CD4-positive, alpha-beta T cell (primary cell): ENCODE results near the gene NAPG. TPM values are rescaled to one million over a fixed set of nuclear protein-coding genes. Genes with fewer than 3 reads are reported as not detected.

Source experiments
- ATAC-seq: fragments of 200-7000 bp; cut with Tn5 transposase; one replicate; pipeline ENCODE4 v1.10.0; 2022; ENCODE audit warnings: mild to moderate bottlenecking; ENCODE audit not compliant: poor library complexity
- CTCF ChIA-PET: fragments of 350-600 bp; sonication (Branson Sonifier 250); formaldehyde crosslinking; loops from one replicate; lab custom pipeline; 2021; ENCODE audit warnings: antibody characterized with exemption, inconsistent platforms; lab: Charles Lee
- POLR2A ChIA-PET: fragments of 350-600 bp; sonication (Branson Sonifier 250); formaldehyde crosslinking; loops from one replicate; lab custom pipeline; 2021; ENCODE audit warnings: antibody characterized with exemption, inconsistent platforms; lab: Charles Lee
- DNase-seq, 14 experiments: peaks; one replicate each; pipeline ENCODE4 v3.0.0-alpha.2; 2013 to 2020; ENCODE audit warnings: mixed read lengths in 2 of 14
- H3K27ac ChIP-seq, 2 donors: one replicate each; pipeline versions ENCODE4 v1.5.1 to v1.7.0; 2013; ENCODE audit warnings: low read length in 2 of 2, low read depth in 1 of 2, mild to moderate bottlenecking in 1 of 2
- H3K27me3 ChIP-seq, 2 experiments: 1 replicate in 1 of 2; 2 replicates in 1 of 2; pipeline versions ENCODE4 v1.6.1 to v1.7.0; 2013; ENCODE audit warnings: low read length in 2 of 2, control low read depth in 1 of 2, mild to moderate bottlenecking in 1 of 2, moderate library complexity in 1 of 2; ENCODE audit not compliant: insufficient read depth in 2 of 2, control insufficient read depth in 1 of 2
- H3K36me3 ChIP-seq: one replicate; pipeline ENCODE4 v1.6.1; 2013; ENCODE audit warnings: low read length, control low read depth; ENCODE audit not compliant: insufficient read depth
- H3K4me1 ChIP-seq: one replicate; pipeline ENCODE4 v1.6.1; 2013; ENCODE audit warnings: low read length, control low read depth; ENCODE audit not compliant: insufficient read depth
- H3K4me3 ChIP-seq: one replicate; pipeline ENCODE4 v1.5.1; 2013; ENCODE audit warnings: mild to moderate bottlenecking, low read length, moderate library complexity
- H3K9me3 ChIP-seq, 2 experiments: 1 replicate in 1 of 2; 2 replicates in 1 of 2; pipeline versions ENCODE4 v1.6.1 to v1.7.0; 2013; ENCODE audit warnings: low read length in 2 of 2, mild to moderate bottlenecking in 2 of 2, control low read depth in 1 of 2, moderate library complexity in 1 of 2; ENCODE audit not compliant: control insufficient read depth in 1 of 2, insufficient read depth in 1 of 2
- H3K27ac Mint-ChIP-seq: one replicate; pipeline ENCODE4 v1.8.0; 2020; ENCODE audit warnings: mixed read lengths
- H3K27me3 Mint-ChIP-seq: one replicate; pipeline ENCODE4 v1.8.0; 2021; ENCODE audit warnings: mixed read lengths
- H3K36me3 Mint-ChIP-seq: one replicate; pipeline ENCODE4 v1.8.0; 2021; ENCODE audit warnings: low read depth, mixed read lengths
- H3K4me1 Mint-ChIP-seq: one replicate; pipeline ENCODE4 v1.8.0; 2021; ENCODE audit warnings: low read depth, mixed read lengths
- H3K4me3 Mint-ChIP-seq: one replicate; pipeline ENCODE4 v1.8.0; 2020; ENCODE audit warnings: mild to moderate bottlenecking, mixed read lengths
- H3K9me3 Mint-ChIP-seq: one replicate; pipeline ENCODE4 v1.8.0; 2020; ENCODE audit warnings: mixed read lengths
- intact Hi-C, 2 experiments: fragments of 100-400 bp; cut with DNase I in 1 of 2; cut with micrococcal nuclease in 1 of 2; formaldehyde crosslinking; loops; one replicate each; pipeline versions ENCODE4 v1.15.1 to v1.9.0; 2023 to 2025; cut with DNase I, micrococcal nuclease
- total RNA-seq, 174 experiments: library from RNA in 2 of 174; stranded (reverse) in 2 of 174; gene quantifications; one replicate each; pipeline ENCODE4 v1.2.3 and lab custom pipeline; 2021 to 2026
- TF ChIP-seq, protein P1 (sequence below): fragments of 200-600 bp; IDR thresholded peaks from one replicate; pipeline ENCODE4 v1.8.0; 2022; ENCODE audit warnings: antibody characterized with exemption, mild to moderate bottlenecking

The NAPG gene
- total RNA-seq, 2 experiments from 2014 or later = 25.9 to 27.3 TPM

DNA sequence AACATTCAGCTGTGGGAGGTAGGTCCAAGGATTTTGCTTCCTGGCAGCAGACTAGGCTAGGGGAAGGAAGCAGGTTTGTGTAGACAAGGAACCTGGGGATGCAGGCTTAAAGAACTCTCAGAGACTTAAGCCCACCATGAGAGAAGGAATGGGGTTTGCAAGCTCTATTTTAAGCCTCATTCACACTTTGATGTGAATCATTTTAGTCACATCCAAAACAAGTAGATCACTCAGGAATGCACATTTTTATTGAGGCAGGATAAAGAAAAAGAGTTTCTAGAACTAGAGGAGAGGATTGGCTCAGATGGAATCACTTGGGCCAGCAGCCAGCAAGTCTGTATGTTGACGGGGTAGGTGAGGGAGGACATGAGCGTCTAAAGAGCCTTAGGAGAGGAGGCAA, 3.3 kb upstream of the NAPG start:
- ATAC-seq (no peak), DNase-seq (no peak)
- H3K4me3 Mint-ChIP-seq = no peak overlapping the region
- TF ChIP-seq, protein P1, sequence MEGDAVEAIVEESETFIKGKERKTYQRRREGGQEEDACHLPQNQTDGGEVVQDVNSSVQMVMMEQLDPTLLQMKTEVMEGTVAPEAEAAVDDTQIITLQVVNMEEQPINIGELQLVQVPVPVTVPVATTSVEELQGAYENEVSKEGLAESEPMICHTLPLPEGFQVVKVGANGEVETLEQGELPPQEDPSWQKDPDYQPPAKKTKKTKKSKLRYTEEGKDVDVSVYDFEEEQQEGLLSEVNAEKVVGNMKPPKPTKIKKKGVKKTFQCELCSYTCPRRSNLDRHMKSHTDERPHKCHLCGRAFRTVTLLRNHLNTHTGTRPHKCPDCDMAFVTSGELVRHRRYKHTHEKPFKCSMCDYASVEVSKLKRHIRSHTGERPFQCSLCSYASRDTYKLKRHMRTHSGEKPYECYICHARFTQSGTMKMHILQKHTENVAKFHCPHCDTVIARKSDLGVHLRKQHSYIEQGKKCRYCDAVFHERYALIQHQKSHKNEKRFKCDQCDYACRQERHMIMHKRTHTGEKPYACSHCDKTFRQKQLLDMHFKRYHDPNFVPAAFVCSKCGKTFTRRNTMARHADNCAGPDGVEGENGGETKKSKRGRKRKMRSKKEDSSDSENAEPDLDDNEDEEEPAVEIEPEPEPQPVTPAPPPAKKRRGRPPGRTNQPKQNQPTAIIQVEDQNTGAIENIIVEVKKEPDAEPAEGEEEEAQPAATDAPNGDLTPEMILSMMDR = no peak
- peaks cover 27% of the 10 kb centered on the region for H3K27me3 Mint-ChIP-seq
- no peak overlapping the region for H3K27ac ChIP-seq
- H3K36me3 ChIP-seq = no peaks in the 10 kb centered on the region
- H3K9me3 Mint-ChIP-seq = no peaks in the 10 kb centered on the region
- intact Hi-C loops = loop anchor here in 1 of 2 experiments (5.0 to 10.0 kb wide), 4 partner anchors 910 to 1408 kb away; partner anchors contain the start of genes PPP4R1 and RALBP1
- no peak overlapping the region for H3K4me3 ChIP-seq
- peaks cover 8% of the 10 kb centered on the region for H3K36me3 Mint-ChIP-seq
- H3K27ac Mint-ChIP-seq = no peak overlapping the region
- H3K27me3 ChIP-seq = peaks cover 11 to 17% of the 10 kb centered on the region in 2 experiments
- H3K9me3 ChIP-seq = no peaks in the 10 kb centered on the region
- H3K4me1 Mint-ChIP-seq = peaks cover 35% of the 10 kb centered on the region
- H3K4me1 ChIP-seq = peaks cover 26% of the 10 kb centered on the region
- POLR2A ChIA-PET = no interaction called here
- CTCF ChIA-PET = no interaction called here

DNA sequence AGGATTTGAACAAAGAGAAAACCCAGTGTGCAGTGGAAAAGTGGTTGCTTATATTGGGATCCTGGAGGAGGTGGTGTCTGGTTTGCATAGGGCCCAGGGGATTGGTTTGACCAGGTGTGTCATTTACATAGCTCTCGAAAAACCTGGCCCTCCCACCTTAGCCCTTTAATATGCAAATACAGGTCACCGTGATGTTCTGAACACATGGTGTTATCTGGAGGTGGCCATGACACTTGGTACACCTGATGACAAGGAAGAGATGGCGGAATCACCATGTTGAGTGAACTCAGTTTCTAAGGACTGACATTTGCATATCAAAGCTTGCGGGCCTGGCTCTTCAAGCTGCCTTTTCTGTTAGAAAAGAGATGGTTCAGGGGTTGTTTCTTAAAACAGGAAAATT, 2.3 kb upstream of the NAPG start:
- Mint-ChIP-seq H3K27me3 (peaks cover 18% of the 10 kb centered on the region), H3K9me3 (no peaks in the 10 kb centered on the region), H3K27ac (no peak overlapping the region), H3K4me3 (peak overlapping the region; percentile 42), H3K4me1 (peaks cover 43% of the 10 kb centered on the region), H3K36me3 (peaks cover 8% of the 10 kb centered on the region)
- DNase-seq (no peak), ATAC-seq (no peak)
- peaks cover 9 to 15% of the 10 kb centered on the region in 2 experiments for H3K27me3 ChIP-seq
- TF ChIP-seq, protein P1 = no peak
- no peaks in the 10 kb centered on the region for H3K9me3 ChIP-seq
- POLR2A ChIA-PET = no interaction called here
- CTCF ChIA-PET = no interaction called here
- no peak overlapping the region for H3K27ac ChIP-seq
- intact Hi-C loops = loop anchor here in 1 of 2 experiments (5.0 to 10.0 kb wide), 4 partner anchors 911 to 1409 kb away; partner anchors contain the start of genes PPP4R1 and RALBP1
- H3K36me3 ChIP-seq = no peaks in the 10 kb centered on the region
- no peak overlapping the region for H3K4me3 ChIP-seq
- peaks cover 36% of the 10 kb centered on the region for H3K4me1 ChIP-seq

DNA sequence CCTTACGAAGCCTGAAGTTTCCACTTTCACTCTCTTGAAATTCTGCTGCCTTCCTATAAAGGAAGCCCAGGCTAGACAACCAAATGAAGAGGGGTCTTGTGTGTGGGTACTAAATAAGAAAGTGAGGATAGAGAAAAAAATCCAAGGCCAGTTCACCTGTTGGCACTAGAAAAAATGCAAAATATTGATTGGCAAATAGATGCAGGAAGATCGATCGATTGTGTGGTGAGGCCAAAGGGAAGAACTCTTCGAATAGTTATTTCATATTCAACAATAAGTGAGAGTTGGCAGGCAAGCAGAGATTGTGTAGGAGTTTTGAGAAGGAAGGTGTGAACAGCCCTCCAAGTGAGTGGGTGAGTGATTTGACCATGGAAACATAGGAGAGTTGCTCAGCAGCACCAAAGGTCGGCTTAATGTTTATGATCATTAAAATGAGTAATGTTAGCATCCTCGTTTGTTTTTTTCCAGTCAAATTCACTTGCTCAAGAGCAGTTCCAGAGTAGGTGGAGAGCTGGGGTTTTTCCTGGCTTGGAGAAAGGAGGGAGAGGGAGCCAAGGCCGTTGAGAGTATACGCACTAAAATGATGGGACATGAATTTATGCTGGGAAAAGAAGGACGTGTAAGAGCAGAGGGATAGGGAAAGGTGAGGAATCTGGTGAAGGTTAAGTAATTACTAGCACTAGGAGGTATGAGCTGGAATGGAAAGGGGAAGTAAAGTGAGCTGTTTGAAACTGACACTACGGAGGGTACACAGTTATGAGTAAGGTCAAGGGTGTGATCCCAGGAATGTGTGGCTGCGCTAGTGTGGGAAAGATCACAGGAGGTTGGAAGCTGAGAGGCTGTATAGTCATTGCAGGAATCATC, 1.1 kb upstream of the NAPG start:
- Histone ChIP-seq H3K36me3 (no peaks in the 10 kb centered on the region), H3K9me3 (no peaks in the 10 kb centered on the region), H3K4me1 (peaks cover 42% of the 10 kb centered on the region), H3K4me3 (peak overlapping the region; percentile 87), H3K27me3 (peaks cover 0 to 6% of the 10 kb centered on the region in 2 experiments), H3K27ac (no peak overlapping the region)
- peak in 1 of 14 experiments; percentile 39 for DNase-seq
- Mint-ChIP-seq H3K27ac (peak overlapping the region; percentile 96), H3K4me3 (peak overlapping the region; percentile 99), H3K4me1 (peaks cover 52% of the 10 kb centered on the region), H3K36me3 (peaks cover 8% of the 10 kb centered on the region), H3K27me3 (peaks cover 7% of the 10 kb centered on the region), H3K9me3 (no peaks in the 10 kb centered on the region)
- intact Hi-C loops = loop anchor here (2.0 to 10.0 kb wide), 10 partner anchors 612 to 1917 kb away; partner anchors contain the start of genes IMPA2 (in 2 of the 2), CHMP1B (in 1 of the 2), PPP4R1 (in 1 of the 2) and RAB12 (in 1 of the 2)
- TF ChIP-seq, protein P1 = no peak
- no peak for ATAC-seq
- POLR2A ChIA-PET = no interaction called here
- CTCF ChIA-PET = interaction anchor here (1.3 kb wide), 1 partner anchor 10 kb away, joined by 3 read pairs; no protein-coding TSS in a partner anchor
